HepG2 (cell line): ENCODE measurements around the gene DENND10. TPM values are rescaled to one million over a fixed set of nuclear protein-coding genes. Genes with fewer than 3 reads are reported as not detected.

Experiments used
- CCAR2 ChIP-seq: fragments of 200-400 bp; formaldehyde crosslinking; optimal IDR thresholded peaks from 2 replicates; pipeline ENCODE3; 2018; ENCODE audit warnings: low read depth, mild to moderate bottlenecking, low read length, moderate library complexity
- GPBP1L1 ChIP-seq: sonication (generic); formaldehyde crosslinking; IDR thresholded peaks from 2 replicates; pipeline ENCODE4 v1.5.0; 2020; ENCODE audit warnings: mild to moderate bottlenecking, missing genetic modification reagents
- HNF4A ChIP-seq: sonication (generic); formaldehyde crosslinking; IDR thresholded peaks from 2 replicates; pipeline ENCODE4 v1.4.0; 2020; ENCODE audit warnings: missing genetic modification reagents
- KDM1A ChIP-seq: IDR thresholded peaks from 2 replicates; pipeline ENCODE4 v1.6.1; 2016; ENCODE audit warnings: missing compliant biosample characterization
- LRRFIP1 ChIP-seq: sonication (generic); formaldehyde crosslinking; conservative IDR thresholded peaks from 2 replicates; pipeline ENCODE4 v1.4.0; 2020; ENCODE audit warnings: missing genetic modification reagents
- MTF1 ChIP-seq: sonication (generic); formaldehyde crosslinking; IDR thresholded peaks from 2 replicates; pipeline ENCODE4 v1.5.0; 2020; ENCODE audit warnings: missing genetic modification reagents
- THAP9 ChIP-seq: sonication (generic); formaldehyde crosslinking; IDR thresholded peaks from 2 replicates; pipeline ENCODE4; 2020; ENCODE audit warnings: missing genetic modification reagents, mild to moderate bottlenecking, borderline replicate concordance
- ZNF350 ChIP-seq: sonication (generic); formaldehyde crosslinking; IDR thresholded peaks from 2 replicates; pipeline ENCODE4 v1.4.0; 2020; ENCODE audit warnings: mild to moderate bottlenecking, low read depth, missing genetic modification reagents, borderline replicate concordance
- ZNF543 ChIP-seq: sonication (generic); formaldehyde crosslinking; IDR thresholded peaks from 2 replicates; pipeline ENCODE4 v1.4.0; 2020; ENCODE audit warnings: mild to moderate bottlenecking, missing genetic modification reagents
- polyA plus RNA-seq, 8 experiments: library from polyadenylated mRNA; depleted of rRNA in 3 of 8; stranded (reverse) in 7 of 8; unstranded in 1 of 8; fragments of >200 nt; fragmentation: Illumina TruSeq in 4 of 8; extraction: Trizol in 4 of 8; gene quantifications; 2 replicates each; pipeline versions ENCODE4 v1.2.1 to v1.2.3, GENCODE V29; 2011 to 2016; ENCODE audit warnings: low read depth in 4 of 8, missing spikeins in 1 of 8, mixed read lengths in 1 of 8; ENCODE audit not compliant: insufficient read depth in 1 of 8
- total RNA-seq, 5 experiments: library from RNA; depleted of rRNA; stranded (reverse); fragments of >200 nt; fragmentation: Illumina TruSeq; extraction: Trizol; gene quantifications; 2 replicates each; pipeline ENCODE4 v1.2.3, GENCODE V29; 2016; ENCODE audit warnings: low read depth in 1 of 5
- TF ChIP-seq, protein P1 (sequence below): sonication (generic); formaldehyde crosslinking; IDR thresholded peaks from 2 replicates; pipeline ENCODE4 v1.8.0; 2022; ENCODE audit warnings: low read depth, missing genetic modification reagents
- TF ChIP-seq, protein P2 (sequence below): sonication (generic); formaldehyde crosslinking; conservative IDR thresholded peaks from 2 replicates; pipeline ENCODE4 v1.4.0; 2020; ENCODE audit warnings: missing genetic modification reagents
- TF ChIP-seq, protein P3 (sequence below): sonication (generic); formaldehyde crosslinking; IDR thresholded peaks from 2 replicates; pipeline ENCODE4 v1.4.0; 2020; ENCODE audit warnings: missing genetic modification reagents
- TF ChIP-seq, protein P4 (sequence below): sonication (generic); formaldehyde crosslinking; IDR thresholded peaks from 2 replicates; pipeline ENCODE4 v1.8.0; 2022; ENCODE audit warnings: mild to moderate bottlenecking, missing genetic modification reagents

DENND10 gene
- total and polyA plus RNA-seq, 2 of the 13 experiments (the other 11 are each of a cell fraction or from before 2014, with no cell fraction given), result 43.7 to 78.8 TPM

DNA sequence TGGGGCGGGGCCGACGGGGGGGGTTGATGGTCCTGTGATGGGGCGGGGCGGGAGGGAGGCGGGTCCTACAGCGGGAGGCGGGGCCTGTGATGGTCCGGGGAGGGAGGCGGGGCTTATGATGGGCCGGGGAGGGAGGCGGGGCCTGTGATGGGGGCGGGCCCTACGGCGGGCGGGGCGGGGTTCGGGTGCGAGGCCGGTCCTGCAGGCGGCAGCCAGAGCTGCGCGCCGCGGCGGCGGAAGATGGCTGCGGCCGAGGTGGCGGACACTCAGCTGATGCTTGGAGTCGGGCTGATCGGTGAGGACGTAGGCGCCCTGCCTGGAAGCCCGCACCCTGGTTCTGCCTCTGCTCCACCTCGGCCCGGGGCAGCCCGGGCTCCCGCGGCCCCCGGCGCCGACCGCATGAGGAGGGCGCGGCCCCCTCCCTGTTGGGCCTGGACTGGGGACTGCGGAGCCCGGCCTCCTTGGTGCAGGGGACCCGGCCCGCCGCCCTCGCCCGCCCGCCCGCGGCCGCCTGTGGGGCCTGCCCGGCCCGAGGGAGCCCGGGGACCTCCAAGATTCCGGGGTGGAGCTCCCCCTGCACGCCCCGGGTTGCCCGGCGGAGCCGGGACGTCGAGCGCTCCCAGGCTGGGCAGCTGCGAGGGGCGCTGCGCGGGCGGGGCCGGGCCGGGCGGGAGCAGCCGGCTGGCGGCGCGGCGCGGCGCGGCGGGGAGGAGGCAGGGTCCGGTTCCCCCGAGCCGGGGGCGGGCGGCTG, at the start of gene DENND10 (continued):
- TF ChIP-seq, protein P1, sequence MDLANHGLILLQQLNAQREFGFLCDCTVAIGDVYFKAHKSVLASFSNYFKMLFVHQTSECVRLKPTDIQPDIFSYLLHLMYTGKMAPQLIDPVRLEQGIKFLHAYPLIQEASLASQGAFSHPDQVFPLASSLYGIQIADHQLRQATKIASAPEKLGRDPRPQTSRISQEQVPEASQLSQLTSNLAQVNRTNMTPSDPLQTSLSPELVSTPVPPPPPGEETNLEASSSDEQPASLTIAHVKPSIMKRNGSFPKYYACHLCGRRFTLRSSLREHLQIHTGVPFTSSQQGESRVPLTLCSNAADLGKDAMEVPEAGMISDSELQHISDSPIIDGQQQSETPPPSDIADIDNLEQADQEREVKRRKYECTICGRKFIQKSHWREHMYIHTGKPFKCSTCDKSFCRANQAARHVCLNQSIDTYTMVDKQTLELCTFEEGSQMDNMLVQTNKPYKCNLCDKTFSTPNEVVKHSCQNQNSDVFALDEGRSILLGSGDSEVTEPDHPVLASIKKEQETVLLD (CRISPR knock-in tag), result no peak
- no peak for TF ChIP-seq ZNF350 (CRISPR knock-in tag)
- no peak for TF ChIP-seq LRRFIP1 (CRISPR knock-in tag)
- TF ChIP-seq CCAR2, result no peak
- no peak for TF ChIP-seq MTF1 (CRISPR knock-in tag)
- TF ChIP-seq, protein P2, sequence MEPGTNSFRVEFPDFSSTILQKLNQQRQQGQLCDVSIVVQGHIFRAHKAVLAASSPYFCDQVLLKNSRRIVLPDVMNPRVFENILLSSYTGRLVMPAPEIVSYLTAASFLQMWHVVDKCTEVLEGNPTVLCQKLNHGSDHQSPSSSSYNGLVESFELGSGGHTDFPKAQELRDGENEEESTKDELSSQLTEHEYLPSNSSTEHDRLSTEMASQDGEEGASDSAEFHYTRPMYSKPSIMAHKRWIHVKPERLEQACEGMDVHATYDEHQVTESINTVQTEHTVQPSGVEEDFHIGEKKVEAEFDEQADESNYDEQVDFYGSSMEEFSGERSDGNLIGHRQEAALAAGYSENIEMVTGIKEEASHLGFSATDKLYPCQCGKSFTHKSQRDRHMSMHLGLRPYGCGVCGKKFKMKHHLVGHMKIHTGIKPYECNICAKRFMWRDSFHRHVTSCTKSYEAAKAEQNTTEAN (CRISPR knock-in tag), result no peak
- TF ChIP-seq THAP9 (CRISPR knock-in tag), result no peak
- no peak for TF ChIP-seq HNF4A (CRISPR knock-in tag)
- TF ChIP-seq, protein P3, sequence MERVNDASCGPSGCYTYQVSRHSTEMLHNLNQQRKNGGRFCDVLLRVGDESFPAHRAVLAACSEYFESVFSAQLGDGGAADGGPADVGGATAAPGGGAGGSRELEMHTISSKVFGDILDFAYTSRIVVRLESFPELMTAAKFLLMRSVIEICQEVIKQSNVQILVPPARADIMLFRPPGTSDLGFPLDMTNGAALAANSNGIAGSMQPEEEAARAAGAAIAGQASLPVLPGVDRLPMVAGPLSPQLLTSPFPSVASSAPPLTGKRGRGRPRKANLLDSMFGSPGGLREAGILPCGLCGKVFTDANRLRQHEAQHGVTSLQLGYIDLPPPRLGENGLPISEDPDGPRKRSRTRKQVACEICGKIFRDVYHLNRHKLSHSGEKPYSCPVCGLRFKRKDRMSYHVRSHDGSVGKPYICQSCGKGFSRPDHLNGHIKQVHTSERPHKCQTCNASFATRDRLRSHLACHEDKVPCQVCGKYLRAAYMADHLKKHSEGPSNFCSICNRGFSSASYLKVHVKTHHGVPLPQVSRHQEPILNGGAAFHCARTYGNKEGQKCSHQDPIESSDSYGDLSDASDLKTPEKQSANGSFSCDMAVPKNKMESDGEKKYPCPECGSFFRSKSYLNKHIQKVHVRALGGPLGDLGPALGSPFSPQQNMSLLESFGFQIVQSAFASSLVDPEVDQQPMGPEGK (CRISPR knock-in tag), result peak; percentile 59
- no peak for TF ChIP-seq GPBP1L1 (CRISPR knock-in tag)
- TF ChIP-seq, protein P4, sequence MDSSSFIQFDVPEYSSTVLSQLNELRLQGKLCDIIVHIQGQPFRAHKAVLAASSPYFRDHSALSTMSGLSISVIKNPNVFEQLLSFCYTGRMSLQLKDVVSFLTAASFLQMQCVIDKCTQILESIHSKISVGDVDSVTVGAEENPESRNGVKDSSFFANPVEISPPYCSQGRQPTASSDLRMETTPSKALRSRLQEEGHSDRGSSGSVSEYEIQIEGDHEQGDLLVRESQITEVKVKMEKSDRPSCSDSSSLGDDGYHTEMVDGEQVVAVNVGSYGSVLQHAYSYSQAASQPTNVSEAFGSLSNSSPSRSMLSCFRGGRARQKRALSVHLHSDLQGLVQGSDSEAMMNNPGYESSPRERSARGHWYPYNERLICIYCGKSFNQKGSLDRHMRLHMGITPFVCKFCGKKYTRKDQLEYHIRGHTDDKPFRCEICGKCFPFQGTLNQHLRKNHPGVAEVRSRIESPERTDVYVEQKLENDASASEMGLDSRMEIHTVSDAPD (CRISPR knock-in tag), result no peak
- TF ChIP-seq ZNF543, result no peak
- TF ChIP-seq KDM1A (CRISPR knock-in tag), result no peak
